Measurements from ENCODE around the gene TNFSF11.

The TNFSF11 gene

GRCh38 chr13:42656958-42657357 is 83.0 kb downstream of the TNFSF11 start:
- Histone ChIP-seq H3K27me3 (ENCODE audit: insufficient read depth, low read length) (no peaks in the 10 kb centered on the region), H3F3A (ENCODE audit: insufficient read depth, low read length) (no peaks in the 10 kb centered on the region), H3K9me2 (ENCODE audit: low read depth, low read length) (no peaks in the 10 kb centered on the region), H3K4me2 (ENCODE audit: low read length) (no peak overlapping the region), H3K27ac (ENCODE audit: low read depth, low read length, poor library complexity, severe bottlenecking) (no peak overlapping the region), H3K9me3 (ENCODE audit: low read length) (no peaks in the 10 kb centered on the region), H3K9ac (ENCODE audit: low read length) (no peak overlapping the region), H2AFZ (ENCODE audit: low read length) (no peak overlapping the region), H3K4me3 (ENCODE audit: low read depth, low read length, poor library complexity, severe bottlenecking) (no peak overlapping the region), H3K4me1 (ENCODE audit: insufficient read depth, low read length, severe bottlenecking) (no peaks in the 10 kb centered on the region), H4K20me1 (ENCODE audit: insufficient read depth, low read length) (no peaks in the 10 kb centered on the region), H3K36me3 (ENCODE audit: insufficient read depth, low read length) (no peaks in the 10 kb centered on the region), H3K79me2 (ENCODE audit: insufficient read depth, low read length) (no peaks in the 10 kb centered on the region)
- TF ChIP-seq, protein P1, sequence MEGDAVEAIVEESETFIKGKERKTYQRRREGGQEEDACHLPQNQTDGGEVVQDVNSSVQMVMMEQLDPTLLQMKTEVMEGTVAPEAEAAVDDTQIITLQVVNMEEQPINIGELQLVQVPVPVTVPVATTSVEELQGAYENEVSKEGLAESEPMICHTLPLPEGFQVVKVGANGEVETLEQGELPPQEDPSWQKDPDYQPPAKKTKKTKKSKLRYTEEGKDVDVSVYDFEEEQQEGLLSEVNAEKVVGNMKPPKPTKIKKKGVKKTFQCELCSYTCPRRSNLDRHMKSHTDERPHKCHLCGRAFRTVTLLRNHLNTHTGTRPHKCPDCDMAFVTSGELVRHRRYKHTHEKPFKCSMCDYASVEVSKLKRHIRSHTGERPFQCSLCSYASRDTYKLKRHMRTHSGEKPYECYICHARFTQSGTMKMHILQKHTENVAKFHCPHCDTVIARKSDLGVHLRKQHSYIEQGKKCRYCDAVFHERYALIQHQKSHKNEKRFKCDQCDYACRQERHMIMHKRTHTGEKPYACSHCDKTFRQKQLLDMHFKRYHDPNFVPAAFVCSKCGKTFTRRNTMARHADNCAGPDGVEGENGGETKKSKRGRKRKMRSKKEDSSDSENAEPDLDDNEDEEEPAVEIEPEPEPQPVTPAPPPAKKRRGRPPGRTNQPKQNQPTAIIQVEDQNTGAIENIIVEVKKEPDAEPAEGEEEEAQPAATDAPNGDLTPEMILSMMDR (IDR thresholded peaks at IDR 0.05; ENCODE audit: low read length): no peak
- no peak for TF ChIP-seq EZH2 (IDR thresholded peaks at IDR 0.05; ENCODE audit: borderline replicate concordance, low read length)

Data from OCI-LY1 (cell line).